Measurements from ENCODE around the gene RANBP2.
"Not testable (repeated sequence)": the region's sequence is repeated elsewhere in the genome, so short reads cannot be mapped to it uniquely, and the experiment has no call there.

DNA sequence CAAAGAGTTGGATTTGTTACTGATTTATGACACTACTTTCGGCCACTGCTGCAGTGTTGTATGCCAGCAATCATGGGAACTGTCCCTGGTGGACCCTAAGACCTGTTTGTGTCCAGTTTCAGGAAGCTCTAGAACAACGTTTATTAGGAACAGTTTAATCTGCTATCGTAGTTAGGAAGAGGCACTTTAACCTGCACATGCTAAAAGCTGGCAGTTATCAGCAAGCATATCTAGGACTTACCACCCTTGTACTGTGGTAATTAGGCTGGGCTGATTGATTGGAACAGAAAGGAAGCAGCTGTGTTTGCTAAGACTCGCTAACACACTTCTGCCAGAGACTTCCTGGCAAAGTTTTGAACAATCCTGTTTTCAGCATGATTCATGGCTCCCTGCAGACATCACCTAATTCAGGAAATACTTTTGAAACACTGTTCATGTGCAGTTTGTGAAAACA is 41.1 kb upstream of the RANBP2 start:
- not testable (repeated sequence) for TF ChIP-seq POLR2A, POLR2AphosphoS5 (IDR thresholded peaks at IDR 0.05; ENCODE audit: low read depth, low read length)
